ENCODE measurements around the gene PRPF6. TPM values are rescaled to one million over a fixed set of nuclear protein-coding genes. Genes with fewer than 3 reads are reported as not detected.

The PRPF6 gene
- total RNA-seq, 1 experiment from 2014 or later: 102 TPM

DNA sequence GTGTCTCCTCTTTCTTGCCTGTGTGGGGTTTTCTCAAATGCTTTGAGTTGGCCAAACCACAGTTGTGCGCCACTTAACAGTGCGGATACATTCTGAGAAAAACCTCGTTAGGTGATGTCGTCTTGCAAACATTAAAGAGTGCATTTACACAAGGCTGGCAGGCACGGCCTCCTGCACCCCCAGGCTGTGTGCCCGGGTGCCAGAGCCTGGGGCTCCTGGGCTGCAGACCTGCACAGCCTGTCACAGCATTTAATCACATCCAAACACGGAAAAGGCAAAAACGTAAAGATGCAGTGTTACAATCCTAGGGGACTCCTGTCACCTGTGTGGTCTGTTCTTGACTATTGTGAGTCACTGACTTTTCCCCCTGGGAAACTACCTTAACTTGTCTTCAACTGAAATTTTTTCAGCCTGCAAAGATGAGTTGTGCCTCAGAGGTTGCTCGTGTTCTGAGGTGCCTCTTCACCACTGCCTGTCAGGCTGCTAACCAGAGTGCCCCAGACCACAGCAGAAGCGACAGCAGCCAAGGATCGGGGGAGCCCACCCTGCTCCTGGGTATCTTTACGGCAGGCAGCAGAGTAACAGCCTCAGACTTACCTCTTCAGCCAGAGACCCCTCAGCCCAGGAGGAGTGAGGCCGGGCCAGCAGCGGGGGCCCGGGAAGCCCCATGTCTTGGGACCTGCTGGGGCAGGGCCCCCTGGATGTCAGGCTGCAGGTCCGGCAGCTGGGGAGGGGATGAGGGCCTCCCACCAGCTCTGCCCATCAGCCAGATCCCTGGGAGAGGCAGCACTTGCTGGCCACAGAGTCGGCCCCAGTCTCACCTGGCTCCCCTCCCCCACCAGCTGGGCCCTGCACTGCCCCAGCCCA is 54.4 kb downstream of the PRPF6 start:
- DNase-seq (ENCODE audit: low spot score): no peak

- DNase-seq (ENCODE audit: low spot score): no peak
Measured at GRCh38 chr20:64035933-64036345, 55.0 kb downstream of the PRPF6 start, which contains the start of gene C20orf204. Gene C20orf204, plus strand, starts transcription at chr20:64036182. Its CDS starts 142 bp downstream, at chr20:64036324.

- DNase-seq (ENCODE audit: low spot score): no peak
Measured at GRCh38 chr20:64036346-64037198, 55.6 kb downstream of the PRPF6 start.

DNA sequence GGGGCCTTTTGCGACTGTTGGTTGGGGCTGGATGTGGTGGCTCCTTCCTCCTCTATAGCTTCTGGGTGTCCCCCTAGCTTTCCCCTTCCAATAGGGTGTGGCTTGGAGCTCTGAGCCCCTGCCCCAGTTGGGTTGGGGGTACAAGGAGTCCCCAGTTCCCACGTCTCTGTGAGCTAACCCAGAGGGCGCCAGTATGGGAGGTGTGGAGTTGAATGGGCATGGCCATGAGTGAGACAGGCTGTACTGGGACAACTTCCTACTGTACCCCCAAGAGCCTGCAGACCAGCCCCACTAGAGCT is 56.2 kb downstream of the PRPF6 start:
- no peak for DNase-seq (ENCODE audit: low spot score)

- DNase-seq (ENCODE audit: low spot score): peak; percentile 52
Measured at GRCh38 chr20:64037498-64038213, 56.7 kb downstream of the PRPF6 start.

- no peak for DNase-seq (ENCODE audit: low spot score)
Measured at GRCh38 chr20:64038224-64038564, 57.3 kb downstream of the PRPF6 start.

DNA sequence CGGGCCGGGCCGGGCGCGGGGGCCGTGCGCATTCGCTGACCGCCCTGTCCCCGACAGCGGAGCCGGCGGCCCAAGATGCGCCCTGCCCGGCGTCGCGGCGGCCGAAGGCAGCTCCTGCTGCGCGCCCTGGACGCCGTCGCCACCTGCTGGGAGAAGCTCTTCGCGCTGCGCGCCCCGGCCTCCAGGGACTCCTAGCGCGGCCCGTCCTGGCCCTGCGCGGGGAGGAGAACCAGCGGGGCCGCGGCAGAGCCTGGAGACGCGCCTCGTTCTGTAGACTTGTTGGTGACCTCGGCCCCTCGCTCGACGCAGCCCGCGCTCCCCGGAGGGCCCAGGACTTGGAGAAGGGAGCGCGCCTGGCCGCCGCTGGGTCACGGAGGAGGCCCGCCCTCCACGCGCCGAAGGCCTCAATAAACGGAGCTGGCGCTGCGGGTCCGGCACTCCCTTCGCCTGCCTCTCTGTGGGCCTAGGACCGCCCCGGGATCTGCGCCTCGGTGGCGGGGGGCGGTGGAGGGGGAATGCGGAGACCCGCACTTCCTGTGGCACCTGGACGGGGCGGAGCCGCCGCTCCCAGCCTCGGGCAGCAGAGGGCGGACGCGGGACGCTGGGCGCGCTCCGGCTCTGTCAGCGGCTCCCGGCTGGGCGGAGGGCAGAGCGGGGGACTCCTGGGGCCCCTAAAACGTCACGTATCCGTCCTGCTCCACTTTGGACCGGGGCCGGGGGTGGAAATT is 57.8 kb downstream of the PRPF6 start:
- peak; percentile 90 for DNase-seq (ENCODE audit: low spot score)

DNA sequence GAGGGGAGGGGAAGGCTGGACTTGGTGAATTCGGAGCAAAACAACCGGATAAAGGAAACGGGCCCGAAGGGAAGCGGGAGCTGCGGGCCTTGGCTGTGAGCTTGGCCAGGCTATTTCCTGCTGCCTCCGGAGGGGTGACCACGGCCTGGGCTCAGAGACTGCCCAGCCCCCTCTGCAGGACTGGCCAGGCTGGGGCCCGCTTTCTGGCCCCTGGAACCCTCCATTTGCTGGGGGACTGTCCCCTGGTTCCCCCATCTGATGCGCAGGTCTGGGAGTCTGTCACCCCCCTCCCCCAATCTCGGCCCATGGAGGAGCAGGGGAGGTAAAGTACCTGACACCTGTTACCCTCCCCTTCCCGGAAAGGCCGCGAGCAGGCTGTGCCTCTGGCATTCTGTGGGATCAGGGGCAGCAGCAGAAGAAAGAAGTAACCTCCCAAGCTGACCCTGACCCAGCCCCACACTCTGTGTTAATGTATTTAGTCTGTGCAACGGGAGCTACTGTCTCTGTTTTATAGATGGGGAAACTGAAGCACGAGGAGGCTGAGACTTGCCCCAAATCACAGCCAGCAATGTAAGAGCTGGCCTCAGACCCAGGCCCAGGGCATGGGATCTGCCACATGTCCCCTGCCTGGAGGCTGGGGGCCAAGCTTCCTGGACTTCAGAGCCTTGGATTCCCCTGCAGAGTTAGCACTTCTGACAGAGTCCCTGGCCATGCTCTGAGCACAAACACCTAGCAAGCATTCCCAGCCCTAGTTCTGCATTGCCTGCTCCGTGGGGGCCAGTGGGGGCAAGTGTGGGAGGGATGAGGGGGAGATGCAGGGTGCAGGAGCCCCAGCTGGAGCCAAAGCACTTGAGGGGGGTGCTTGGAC is 58.6 kb downstream of the PRPF6 start:
- DNase-seq (ENCODE audit: low spot score): no peak

- no peak for DNase-seq (ENCODE audit: low spot score)
Measured at GRCh38 chr20:64040231-64041039, 59.5 kb downstream of the PRPF6 start.

DNA sequence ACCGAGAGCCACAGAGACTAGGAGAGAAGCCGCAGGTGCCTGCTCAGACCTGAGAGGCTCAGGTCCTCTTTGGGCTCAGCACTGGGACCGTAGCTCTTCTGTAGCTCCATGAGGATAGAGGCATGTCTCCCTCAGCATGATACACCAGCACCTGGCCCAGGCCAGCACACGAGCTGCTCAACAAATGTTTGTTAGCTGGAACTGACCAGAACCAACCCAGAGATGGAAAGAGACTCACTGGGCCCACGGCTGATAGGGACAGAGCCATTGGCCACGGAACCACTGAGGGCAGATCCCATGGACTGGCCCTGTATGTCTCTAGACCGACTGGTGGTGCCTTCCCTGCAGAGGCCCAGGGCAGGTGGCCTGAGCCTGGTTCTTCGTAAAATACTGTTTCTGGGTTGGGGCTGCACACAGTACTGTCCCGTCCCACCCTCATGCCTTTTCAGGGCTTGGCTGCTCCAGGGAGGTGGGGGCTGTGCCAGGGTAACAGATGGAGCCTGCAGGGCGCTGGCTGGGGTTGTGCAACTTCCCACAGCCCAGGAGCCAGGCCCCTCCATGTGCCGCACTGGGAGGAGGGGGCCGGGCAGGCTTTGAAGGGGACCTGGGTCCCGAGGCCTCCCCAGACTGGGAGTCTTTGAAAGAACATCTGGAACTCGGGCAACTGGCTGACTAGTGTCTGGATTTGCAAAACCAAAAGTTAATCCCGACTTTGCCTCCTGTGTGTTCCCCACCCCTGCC is 60.3 kb downstream of the PRPF6 start:
- no peak for DNase-seq (ENCODE audit: low spot score)

GRCh38 chr20:64041781-64042053 is 60.8 kb downstream of the PRPF6 start:
- DNase-seq (ENCODE audit: low spot score): no peak

- no peak for DNase-seq (ENCODE audit: low spot score)
Measured at GRCh38 chr20:64042054-64042781, 61.3 kb downstream of the PRPF6 start.

GRCh38 chr20:64043768-64044167 is 62.8 kb downstream of the PRPF6 start:
- no peak for DNase-seq (ENCODE audit: low spot score)

DNA sequence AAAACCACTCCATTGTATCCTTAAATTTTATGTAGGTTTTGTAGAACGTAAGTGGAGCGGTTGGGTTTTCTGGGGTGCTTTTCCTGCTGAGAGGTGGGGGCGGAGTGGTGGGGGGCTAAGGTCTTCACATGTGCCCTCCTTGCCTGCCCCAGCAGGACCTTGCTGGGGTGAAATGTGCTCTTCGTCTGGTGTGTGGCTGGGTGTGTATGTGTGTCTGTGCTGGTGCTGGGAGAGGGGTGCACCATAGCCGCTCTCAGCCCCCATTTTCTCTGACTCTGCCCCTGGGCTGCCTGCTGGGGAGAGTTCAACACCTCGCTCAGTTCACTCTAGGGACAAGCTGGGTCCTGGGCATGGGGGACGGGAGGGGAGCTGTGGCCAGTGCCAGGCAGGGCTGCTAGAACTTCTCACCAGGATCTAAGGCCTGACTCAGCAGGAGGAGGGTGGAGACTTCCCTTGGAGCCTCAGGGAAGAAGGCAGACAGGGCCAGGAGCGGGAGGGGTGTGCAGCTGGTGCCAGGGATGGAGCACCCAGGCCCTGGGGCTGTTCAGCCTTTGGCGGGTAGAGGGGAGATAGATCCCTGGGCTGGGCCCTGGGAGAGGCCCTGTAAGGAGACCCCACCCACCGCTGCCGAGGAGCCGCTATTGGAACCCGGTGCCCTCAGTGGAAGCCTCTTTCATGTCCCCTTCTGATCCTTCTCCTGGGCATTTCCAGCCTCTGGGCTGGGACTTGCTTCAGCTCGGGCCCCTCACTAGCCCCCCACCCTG is 63.7 kb downstream of the PRPF6 start:
- DNase-seq (ENCODE audit: low spot score): no peak

GRCh38 chr20:64045346-64046011 is 64.5 kb downstream of the PRPF6 start:
- DNase-seq (ENCODE audit: low spot score): no peak

DNA sequence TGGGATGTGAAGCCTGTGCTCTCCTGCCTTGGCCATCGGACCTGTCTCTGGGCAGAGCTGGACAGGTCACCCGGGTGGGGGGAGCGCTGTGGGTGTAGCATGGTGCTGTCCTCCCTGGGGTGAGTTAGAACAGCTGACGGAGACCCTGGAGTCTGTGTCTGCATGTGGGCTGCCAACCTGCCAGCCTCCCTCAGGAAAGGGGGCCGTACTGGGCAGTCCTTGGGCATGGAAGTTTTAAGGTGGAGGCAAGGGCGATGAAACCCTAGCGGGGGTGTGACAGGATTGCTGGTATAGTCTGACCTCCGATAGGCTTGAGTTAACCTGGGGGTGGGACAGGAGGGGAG is 66.1 kb downstream of the PRPF6 start:
- DNase-seq (ENCODE audit: low spot score): no peak

DNA sequence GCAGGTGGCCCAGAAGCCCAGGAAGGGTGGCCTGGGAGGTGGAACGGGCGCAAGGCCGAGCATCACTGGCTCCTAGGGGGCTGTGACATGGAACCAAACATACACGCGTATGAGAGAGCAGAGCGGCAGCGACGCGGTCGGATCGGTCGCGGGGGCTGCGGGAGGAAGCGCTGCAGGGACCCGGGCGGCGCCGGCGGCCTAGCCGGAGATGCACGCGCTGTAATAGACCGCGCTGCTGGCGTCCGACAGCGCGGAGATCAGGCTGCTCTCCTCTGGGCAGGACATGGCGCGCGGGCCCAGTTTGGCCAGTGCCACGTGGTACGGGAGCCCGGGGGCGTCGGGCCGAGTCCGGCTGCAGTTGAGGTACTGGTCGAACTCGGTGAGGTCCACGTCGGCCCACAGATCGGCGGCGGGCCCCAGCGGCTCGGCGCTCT is 67.1 kb downstream of the PRPF6 start:
- no peak for DNase-seq (ENCODE audit: low spot score)
